Parathyroid adenoma (tissue), 2 donors: Measurements from ENCODE around the gene CACNA1A.
"Not testable (repeated sequence)": the region's sequence is repeated elsewhere in the genome, so short reads cannot be mapped to it uniquely, and the experiment has no call there.

ENCODE experiments used
- H2AFZ ChIP-seq: fragments of 300-600 bp; sonication (generic); one replicate; pipeline ENCODE4 v1.7.0; 2017; ENCODE audit warnings: antibody characterized with exemption, mild to moderate bottlenecking
- H3K27ac ChIP-seq: fragments of 300-600 bp; sonication (generic); one replicate; pipeline ENCODE4 v1.7.0; 2017
- H3K27me3 ChIP-seq: fragments of 300-600 bp; sonication (generic); one replicate; pipeline ENCODE4 v1.7.0; 2017; ENCODE audit warnings: low read length; ENCODE audit not compliant: control insufficient read depth, insufficient read depth
- H3K36me3 ChIP-seq: fragments of 300-600 bp; sonication (generic); one replicate; pipeline ENCODE4 v1.7.0; 2017; ENCODE audit warnings: low read length; ENCODE audit not compliant: control insufficient read depth, insufficient read depth
- H3K4me1 ChIP-seq: fragments of 300-600 bp; sonication (generic); one replicate; pipeline ENCODE4 v1.7.0; 2017; ENCODE audit warnings: control low read depth
- H3K4me2 ChIP-seq: fragments of 300-600 bp; sonication (generic); one replicate; pipeline ENCODE4 v1.7.0; 2017; ENCODE audit warnings: low read length
- H3K4me3 ChIP-seq: fragments of 300-600 bp; sonication (generic); one replicate; pipeline ENCODE4 v1.7.0; 2017; ENCODE audit warnings: low read depth, low read length
- H3K79me2 ChIP-seq: fragments of 300-600 bp; sonication (generic); one replicate; pipeline ENCODE4 v1.7.0; 2017; ENCODE audit warnings: control low read depth
- H3K9ac ChIP-seq: fragments of 300-600 bp; sonication (generic); one replicate; pipeline ENCODE4 v1.7.0; 2017; ENCODE audit warnings: mild to moderate bottlenecking
- H3K9me3 ChIP-seq: fragments of 300-600 bp; sonication (generic); one replicate; pipeline ENCODE4 v1.7.0; 2017; ENCODE audit warnings: low read length; ENCODE audit not compliant: control insufficient read depth
- CTCF ChIP-seq: fragments of 300-600 bp; sonication (generic); IDR thresholded peaks from one replicate; pipeline ENCODE4 v1.7.0; 2017; ENCODE audit warnings: antibody characterized with exemption, mild to moderate bottlenecking
- donor health status: primary hyperparathyroidism.

CACNA1A gene

GRCh38 chr19:13198634-13199033 lies 307.6 kb downstream of the CACNA1A start:
- no peaks in the 10 kb centered on the region for H3K36me3 ChIP-seq
- no peak overlapping the region for H3K9ac ChIP-seq
- no peak for TF ChIP-seq CTCF
- no peaks in the 10 kb centered on the region for H3K79me2 ChIP-seq
- no peak overlapping the region for H3K27ac ChIP-seq
- H3K9me3 ChIP-seq: no peaks in the 10 kb centered on the region
- H2AFZ ChIP-seq: no peak overlapping the region
- H3K4me2 ChIP-seq: no peak overlapping the region
- H3K27me3 ChIP-seq: no peaks in the 10 kb centered on the region
- no peaks in the 10 kb centered on the region for H3K4me1 ChIP-seq
- no peak overlapping the region for H3K4me3 ChIP-seq

- no peak overlapping the region for H3K4me2 ChIP-seq
- peak overlapping the region; percentile 56 for H2AFZ ChIP-seq
- no peaks in the 10 kb centered on the region for H3K4me1 ChIP-seq
- no peak overlapping the region for H3K4me3 ChIP-seq
- H3K27ac ChIP-seq: no peak overlapping the region
- no peak for TF ChIP-seq CTCF
- no peaks in the 10 kb centered on the region for H3K36me3 ChIP-seq
- no peaks in the 10 kb centered on the region for H3K9me3 ChIP-seq
- no peak overlapping the region for H3K9ac ChIP-seq
- H3K79me2 ChIP-seq: no peaks in the 10 kb centered on the region
- no peaks in the 10 kb centered on the region for H3K27me3 ChIP-seq
These were observed 310.6 kb downstream of the CACNA1A start for GRCh38 chr19:13195678-13196077.

GRCh38 chr19:13190781-13191540 lies 315.3 kb downstream of the CACNA1A start:
- Histone ChIP-seq H3K36me3 (no peaks in the 10 kb centered on the region), H3K27ac (no peak overlapping the region), H3K9ac (no peak overlapping the region), H3K4me1 (no peaks in the 10 kb centered on the region), H3K4me3 (no peak overlapping the region), H3K4me2 (no peak overlapping the region), H2AFZ (no peak overlapping the region), H3K27me3 (no peaks in the 10 kb centered on the region), H3K79me2 (no peaks in the 10 kb centered on the region), H3K9me3 (no peaks in the 10 kb centered on the region)
- TF ChIP-seq CTCF: no peak

- H3K4me3 ChIP-seq: no peak overlapping the region
- no peak for TF ChIP-seq CTCF
- no peaks in the 10 kb centered on the region for H3K4me1 ChIP-seq
- no peaks in the 10 kb centered on the region for H3K9me3 ChIP-seq
- H3K27me3 ChIP-seq: no peaks in the 10 kb centered on the region
- H3K27ac ChIP-seq: no peak overlapping the region
- no peaks in the 10 kb centered on the region for H3K36me3 ChIP-seq
- H3K4me2 ChIP-seq: no peak overlapping the region
- H3K79me2 ChIP-seq: no peaks in the 10 kb centered on the region
- no peak overlapping the region for H3K9ac ChIP-seq
- no peak overlapping the region for H2AFZ ChIP-seq
These were observed 316.7 kb downstream of the CACNA1A start for GRCh38 chr19:13189600-13189999.

GRCh38 chr19:13187419-13187818 lies 318.9 kb downstream of the CACNA1A start:
- no peak overlapping the region for H3K4me3 ChIP-seq
- TF ChIP-seq CTCF: no peak
- no peak overlapping the region for H2AFZ ChIP-seq
- H3K27me3 ChIP-seq: no peaks in the 10 kb centered on the region
- no peak overlapping the region for H3K27ac ChIP-seq
- H3K36me3 ChIP-seq: no peaks in the 10 kb centered on the region
- H3K79me2 ChIP-seq: no peaks in the 10 kb centered on the region
- no peaks in the 10 kb centered on the region for H3K4me1 ChIP-seq
- H3K9ac ChIP-seq: no peak overlapping the region
- H3K4me2 ChIP-seq: no peak overlapping the region
- H3K9me3 ChIP-seq: no peaks in the 10 kb centered on the region

GRCh38 chr19:13186688-13187087 lies 319.6 kb downstream of the CACNA1A start:
- H2AFZ ChIP-seq, H3K4me1 ChIP-seq, H3K9me3 ChIP-seq, H3K36me3 ChIP-seq, H3K9ac ChIP-seq, H3K27me3 ChIP-seq, H3K27ac ChIP-seq, H3K4me3 ChIP-seq, H3K79me2 ChIP-seq, H3K4me2 ChIP-seq: not testable (repeated sequence)
